NCI-H2081 treated with DMSO at 0.1 percent for 48 hours (cell line): Measurements from ENCODE around the gene FNBP1.
A peak's percentile ranks its signal among the peaks of the same experiment; 100 is the strongest.

Experiments
- DNase-seq: peaks from one replicate; lab custom pipeline; 2025; lab: John Stamatoyannopoulos, UW

Gene FNBP1

GRCh38 chr9:129854588-129855110 lies 188.3 kb downstream of the FNBP1 start:
- DNase-seq = no peak

DNA sequence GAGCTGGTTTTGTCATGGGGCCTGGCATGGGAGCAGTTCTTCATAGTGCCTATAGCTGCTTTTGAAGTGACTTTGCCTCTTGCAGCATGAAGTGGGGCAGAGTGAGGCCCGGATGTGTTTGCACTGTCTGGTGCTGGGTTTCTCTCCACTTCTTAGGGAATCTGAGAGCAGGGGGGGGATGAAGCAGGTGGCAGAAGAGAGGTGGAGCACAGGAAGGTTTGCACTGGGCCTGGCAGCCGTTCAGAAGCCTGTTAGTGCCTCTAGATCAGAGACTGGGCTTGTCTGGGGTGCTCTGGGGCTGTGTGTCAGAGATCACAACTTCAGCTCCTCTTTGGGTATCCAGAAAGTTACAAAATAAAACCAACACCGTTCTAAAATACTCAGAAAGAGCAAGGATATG lies 189.4 kb downstream of the FNBP1 start:
- DNase-seq = no peak

GRCh38 chr9:129852579-129852978 lies 190.4 kb downstream of the FNBP1 start:
- no peak for DNase-seq

- DNase-seq = no peak
Measured at GRCh38 chr9:129851821-129852220, 191.2 kb downstream of the FNBP1 start.

GRCh38 chr9:129850821-129851550 lies 192.0 kb downstream of the FNBP1 start:
- DNase-seq = no peak

DNA sequence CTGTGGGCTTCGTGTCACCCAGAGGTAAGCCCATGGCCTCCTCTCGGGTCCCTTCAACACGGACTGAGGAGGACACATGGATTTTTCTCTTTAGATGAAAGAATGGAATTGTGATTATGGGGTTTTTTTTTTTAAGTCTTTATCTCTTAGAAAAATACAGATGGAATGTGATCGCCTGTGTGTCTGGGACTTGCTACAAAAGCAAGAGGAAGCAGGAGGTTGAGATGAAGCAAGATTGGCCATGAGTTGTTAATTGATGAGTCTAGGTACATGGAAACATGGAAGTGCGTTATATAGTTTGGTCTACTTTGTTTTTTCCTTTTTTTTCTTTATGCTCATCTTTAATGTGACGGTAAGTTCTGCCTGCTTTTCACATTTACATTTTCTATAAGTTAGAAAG lies 193.1 kb downstream of the FNBP1 start:
- no peak for DNase-seq

DNA sequence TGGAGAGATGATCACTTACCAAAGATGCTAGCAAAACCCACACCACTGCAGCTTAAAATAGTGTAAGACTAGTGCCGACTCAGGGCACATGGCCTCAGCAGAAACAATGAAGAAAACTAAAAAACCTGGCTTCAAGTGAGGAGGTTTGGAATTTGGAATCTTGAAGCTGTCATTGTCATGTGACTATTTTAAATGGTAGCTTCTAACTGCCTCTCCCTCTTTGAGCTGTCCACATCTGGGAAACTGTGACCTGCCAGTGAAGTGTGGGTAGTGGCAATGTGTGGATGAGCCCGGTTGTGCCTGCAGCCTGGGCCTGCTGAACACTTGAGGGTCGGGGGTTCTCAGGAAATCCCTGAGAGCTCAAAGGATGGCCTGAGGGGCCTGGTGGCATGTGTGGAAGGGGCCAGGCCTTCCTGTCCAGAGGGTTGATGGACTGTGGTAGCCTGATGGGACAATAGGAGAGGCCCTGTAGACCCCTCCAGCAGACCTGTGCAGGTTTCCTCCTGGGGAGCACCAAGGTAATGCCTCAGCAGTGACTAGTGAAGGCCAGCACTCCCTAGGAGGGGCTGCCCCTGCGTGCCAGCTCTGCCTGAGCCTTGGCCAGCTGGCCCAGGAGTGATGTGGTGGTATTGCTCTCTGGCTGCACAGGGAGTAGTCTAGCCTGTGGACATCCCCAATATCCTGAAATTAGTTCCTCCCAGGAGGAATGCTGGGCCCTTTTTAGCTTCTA lies 194.1 kb downstream of the FNBP1 start:
- DNase-seq = no peak

GRCh38 chr9:129845373-129845772 lies 197.6 kb downstream of the FNBP1 start:
- DNase-seq = no peak

- DNase-seq = no peak
Measured at GRCh38 chr9:129841071-129841470, 201.9 kb downstream of the FNBP1 start.

GRCh38 chr9:129840034-129840433 lies 203.0 kb downstream of the FNBP1 start:
- peak; percentile 87 for DNase-seq

GRCh38 chr9:129839324-129840023 lies 203.5 kb downstream of the FNBP1 start:
- DNase-seq = no peak

DNA sequence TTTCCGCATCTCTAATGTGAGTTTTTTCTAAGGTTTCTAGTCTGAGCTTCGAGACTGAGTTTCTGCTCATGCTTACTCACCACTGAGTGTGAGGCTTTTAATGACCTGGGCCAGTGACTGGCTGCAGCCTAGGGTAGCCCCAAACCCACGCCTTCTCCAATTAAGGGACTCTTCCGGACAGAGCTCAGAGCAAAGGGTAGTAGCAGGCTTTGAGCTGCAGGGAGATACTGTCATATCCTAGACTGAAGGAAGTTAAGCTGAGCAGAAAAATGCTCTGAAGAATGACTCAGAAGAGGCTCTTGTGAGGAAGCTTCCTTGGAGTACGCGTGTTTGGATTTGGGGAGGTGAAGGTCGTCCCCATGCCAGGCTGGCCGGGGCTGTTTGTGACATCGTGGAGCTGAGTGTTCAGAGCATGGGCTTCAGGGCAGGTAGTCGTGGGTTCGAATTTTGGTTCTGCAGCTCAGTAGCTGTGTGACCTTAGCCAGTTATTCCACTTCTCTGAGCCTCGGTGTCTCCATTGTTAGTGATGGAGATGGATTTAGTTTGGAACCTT lies 204.2 kb downstream of the FNBP1 start:
- DNase-seq = no peak
